H9 (cell line): ENCODE measurements around the gene C1orf216. TPM values are rescaled to one million over a fixed set of nuclear protein-coding genes. Genes with fewer than 3 reads are reported as not detected.

Experiments
- DNase-seq: peaks from one replicate; pipeline ENCODE4 v3.0.0-alpha.2; 2017
- H2AFZ ChIP-seq: one replicate; pipeline ENCODE4 v1.6.1; 2013; ENCODE audit warnings: mild to moderate bottlenecking, low read length, control low read depth, moderate library complexity
- H2AK5ac ChIP-seq: 2 replicates; pipeline ENCODE4 v1.6.1; 2013; ENCODE audit warnings: low read length, control low read depth, mixed read lengths; ENCODE audit not compliant: insufficient read length
- H2BK120ac ChIP-seq: one replicate; pipeline ENCODE4 v1.6.1; 2013; ENCODE audit warnings: low read depth, mild to moderate bottlenecking, low read length, control low read depth, inconsistent platforms; ENCODE audit not compliant: poor library complexity, severe bottlenecking
- H2BK12ac ChIP-seq: 2 replicates; pipeline ENCODE4 v1.6.1; 2013; ENCODE audit warnings: low read length, control low read depth, mixed read lengths, low read depth; ENCODE audit not compliant: insufficient read length
- H2BK15ac ChIP-seq: 2 replicates; pipeline ENCODE4 v1.6.1; 2013; ENCODE audit warnings: low read depth, low read length, control low read depth
- H2BK20ac ChIP-seq: one replicate; pipeline ENCODE4 v1.6.1; 2013; ENCODE audit warnings: low read depth, mild to moderate bottlenecking, low read length, control low read depth, inconsistent platforms; ENCODE audit not compliant: poor library complexity, severe bottlenecking
- H2BK5ac ChIP-seq: 2 replicates; pipeline ENCODE4 v1.6.1; 2013; ENCODE audit warnings: low read length, control low read depth, mixed read lengths; ENCODE audit not compliant: insufficient read length
- H3K14ac ChIP-seq: 2 replicates; pipeline ENCODE4 v1.6.1; 2013; ENCODE audit warnings: low read length, control low read depth; ENCODE audit not compliant: insufficient read depth
- H3K18ac ChIP-seq: 2 replicates; pipeline ENCODE4 v1.6.1; 2013; ENCODE audit warnings: low read depth, mild to moderate bottlenecking, mixed read lengths, low read length, control low read depth; ENCODE audit not compliant: insufficient read length
- H3K23ac ChIP-seq: 2 replicates; pipeline ENCODE4 v1.6.1; 2013; ENCODE audit warnings: low read length, control low read depth, mixed read lengths, low read depth; ENCODE audit not compliant: insufficient read length
- H3K23me2 ChIP-seq: 2 replicates; pipeline ENCODE4 v1.6.1; 2013; ENCODE audit warnings: low read depth, mild to moderate bottlenecking, mixed read lengths, low read length, control low read depth; ENCODE audit not compliant: insufficient read length, poor library complexity, severe bottlenecking
- H3K27ac ChIP-seq: 2 replicates; pipeline ENCODE4 v1.5.1; 2013; ENCODE audit warnings: low read length, control low read depth, mixed read lengths, low read depth; ENCODE audit not compliant: insufficient read length
- H3K27me3 ChIP-seq: 2 replicates; pipeline ENCODE4 v1.6.1; 2013; ENCODE audit warnings: low read length, control low read depth, inconsistent platforms; ENCODE audit not compliant: insufficient read depth
- H3K4ac ChIP-seq: 2 replicates; pipeline ENCODE4 v1.6.1; 2013; ENCODE audit warnings: low read depth, mild to moderate bottlenecking, control low read depth, inconsistent platforms, low read length, moderate library complexity
- H3K4me1 ChIP-seq: 2 replicates; pipeline ENCODE4 v1.6.1; 2013; ENCODE audit warnings: low read length, control low read depth, inconsistent platforms; ENCODE audit not compliant: insufficient read depth
- H3K4me2 ChIP-seq: 2 replicates; pipeline ENCODE4 v1.6.1; 2013; ENCODE audit warnings: low read length, control low read depth, mixed read lengths; ENCODE audit not compliant: insufficient read length, insufficient read depth
- H3K56ac ChIP-seq: 2 replicates; pipeline ENCODE4 v1.6.1; 2013; ENCODE audit warnings: low read depth, mild to moderate bottlenecking, mixed read lengths, low read length, control low read depth; ENCODE audit not compliant: insufficient read length
- H3K79me1 ChIP-seq: 2 replicates; pipeline ENCODE4 v1.6.1; 2013; ENCODE audit warnings: low read depth, mild to moderate bottlenecking, moderate library complexity, low read length, control low read depth, inconsistent platforms; ENCODE audit not compliant: insufficient read depth, poor library complexity, severe bottlenecking
- H3K79me2 ChIP-seq: 2 replicates; pipeline ENCODE4 v1.6.1; 2013; ENCODE audit warnings: low read length, control low read depth, inconsistent platforms; ENCODE audit not compliant: insufficient read depth
- H3K9ac ChIP-seq: 2 replicates; pipeline ENCODE4 v1.6.1; 2013; ENCODE audit warnings: low read length, control low read depth, mixed read lengths; ENCODE audit not compliant: insufficient read length; ENCODE audit errors: extremely low read depth
- H3K9me3 ChIP-seq: one replicate; pipeline ENCODE4 v1.6.1; 2013; ENCODE audit warnings: low read depth, low read length, inconsistent platforms; ENCODE audit not compliant: control insufficient read depth
- H3T11ph ChIP-seq: one replicate; pipeline ENCODE4 v1.6.1; 2013; ENCODE audit warnings: mild to moderate bottlenecking, low read length, control low read depth, inconsistent platforms
- H4K20me1 ChIP-seq: one replicate; pipeline ENCODE4 v1.6.1; 2013; ENCODE audit not compliant: control insufficient read depth, insufficient read length, insufficient read depth
- H4K5ac ChIP-seq: 2 replicates; pipeline ENCODE4 v1.6.1; 2013; ENCODE audit warnings: low read depth, mild to moderate bottlenecking, mixed read lengths, low read length, control low read depth; ENCODE audit not compliant: insufficient read length
- H4K8ac ChIP-seq: replicated peaks from 2 replicates; pipeline ENCODE4 v1.6.1; 2013; ENCODE audit warnings: low read length, control low read depth, mixed read lengths, low read depth; ENCODE audit not compliant: insufficient read length
- H4K91ac ChIP-seq: 2 replicates; pipeline ENCODE4 v1.6.1; 2013; ENCODE audit warnings: low read depth, mild to moderate bottlenecking, moderate library complexity, mixed read lengths, low read length, control low read depth; ENCODE audit not compliant: insufficient read length
- H3K27ac Mint-ChIP-seq, 3 experiments: 2 replicates in 2 of 3; 3 replicates in 1 of 3; pipeline ENCODE4 v1.8.0; 2020 to 2021; ENCODE audit warnings: mixed read lengths in 3 of 3, mild to moderate bottlenecking in 1 of 3, moderate library complexity in 1 of 3
- H3K27me3 Mint-ChIP-seq: 2 replicates; pipeline ENCODE4 v1.8.0; 2021; ENCODE audit warnings: low read depth, mild to moderate bottlenecking, moderate library complexity, mixed read lengths
- H3K36me3 Mint-ChIP-seq, 3 experiments: 2 replicates in 2 of 3; 3 replicates in 1 of 3; pipeline ENCODE4 v1.8.0; 2020 to 2021; ENCODE audit warnings: low read depth in 3 of 3, mixed read lengths in 3 of 3; ENCODE audit not compliant: insufficient read depth in 1 of 3
- H3K4me1 Mint-ChIP-seq, 2 experiments: 2 replicates each; pipeline ENCODE4 v1.8.0; 2020; ENCODE audit warnings: mixed read lengths in 2 of 2
- H3K4me3 Mint-ChIP-seq, 2 experiments: 2 replicates in 1 of 2; 3 replicates in 1 of 2; pipeline ENCODE4 v1.8.0; 2020 to 2021; ENCODE audit warnings: mild to moderate bottlenecking in 2 of 2, mixed read lengths in 2 of 2, moderate library complexity in 1 of 2
- H3K9me3 Mint-ChIP-seq, 2 experiments: 2 replicates in 1 of 2; 3 replicates in 1 of 2; pipeline ENCODE4 v1.8.0; 2020; ENCODE audit warnings: mild to moderate bottlenecking in 2 of 2, mixed read lengths in 2 of 2, moderate library complexity in 1 of 2
- CTCF ChIP-seq: fragments of 200-600 bp; sonication (generic); conservative IDR thresholded peaks from 3 replicates; pipeline ENCODE4 v1.8.0; 2021; ENCODE audit warnings: antibody characterized with exemption, mild to moderate bottlenecking
- WGBS: extraction: QIAGEN DNeasy Blood & Tissue Kit; methylation state at CpG from one replicate; pipeline ENCODE4 v1.1.7; 2013; ENCODE audit warnings: missing lambda C conversion rate, low lambda C conversion rate, mixed read lengths; ENCODE audit not compliant: insufficient read length; ENCODE audit errors: extremely low coverage; 5-methylcytosine and 5-hydroxymethylcytosine counted together
- total RNA-seq: library from RNA; stranded (reverse); gene quantifications from 2 replicates; pipeline ENCODE4 v1.2.1, GENCODE V29; 2021

Gene C1orf216
- total RNA-seq, 1 experiment from 2014 or later = 13.5 TPM

GRCh38 chr1:35727434-35728040 lies 8.9 kb upstream of the C1orf216 start:
- DNase-seq = no peak
- no peaks in the 10 kb centered on the region for H3K79me2 ChIP-seq
- no peak overlapping the region for H3K4ac ChIP-seq
- H2BK15ac ChIP-seq = no peak overlapping the region
- no peak overlapping the region for H2AFZ ChIP-seq
- no peak overlapping the region for H3K14ac ChIP-seq
- no peak overlapping the region for H3K4me2 ChIP-seq
- H3K23me2 ChIP-seq = no peaks in the 10 kb centered on the region
- Mint-ChIP-seq H3K27me3 (no peaks in the 10 kb centered on the region), H3K4me3 (no peak overlapping the region), H3K4me1 (peaks cover 10 to 18% of the 10 kb centered on the region in 2 experiments), H3K9me3 (no peaks in the 10 kb centered on the region), H3K27ac (peak overlapping the region in 2 of 3 experiments; percentile 54 to 82; a peak in 3 of 7 replicates), H3K36me3 (peaks cover 2 to 23% (median 10%) of the 10 kb centered on the region in 3 experiments)
- no peaks in the 10 kb centered on the region for H3K9me3 ChIP-seq
- no peak overlapping the region for H4K91ac ChIP-seq
- no peaks in the 10 kb centered on the region for H3K79me1 ChIP-seq
- no peak overlapping the region for H2BK120ac ChIP-seq
- no peak overlapping the region for H3T11ph ChIP-seq
- no peak overlapping the region for H3K23ac ChIP-seq
- H3K27ac ChIP-seq = no peak overlapping the region
- no peak overlapping the region for H4K8ac ChIP-seq
- no peak for TF ChIP-seq CTCF
- H3K27me3 ChIP-seq = no peaks in the 10 kb centered on the region
- no peak overlapping the region for H2AK5ac ChIP-seq
- no peak overlapping the region for H3K9ac ChIP-seq
- no peak overlapping the region for H3K18ac ChIP-seq
- H4K20me1 ChIP-seq = no peaks in the 10 kb centered on the region
- H2BK12ac ChIP-seq = no peak overlapping the region
- H2BK5ac ChIP-seq = no peak overlapping the region
- no CpG with 5 or more reads among the region's 4 CpGs for WGBS
- no peak overlapping the region for H3K56ac ChIP-seq
- no peak overlapping the region for H2BK20ac ChIP-seq
- H4K5ac ChIP-seq = no peak overlapping the region
- H3K4me1 ChIP-seq = no peaks in the 10 kb centered on the region
